OCI-LY1 (cell line): ENCODE results near the gene SLC30A4.

Source experiments
- H2AFZ ChIP-seq: fragments of 200-600 bp; sonication (generic), shearing (Covaris generic); 2 replicates; pipeline ENCODE4 v1.6.0; 2014; ENCODE audit warnings: antibody characterized with exemption, mild to moderate bottlenecking, low read length
- H3F3A ChIP-seq: fragments of 200-600 bp; sonication (generic), shearing (Covaris generic); 2 replicates; pipeline ENCODE4 v1.6.0; 2014; ENCODE audit warnings: mild to moderate bottlenecking, antibody characterized with exemption, low read length, moderate library complexity; ENCODE audit not compliant: insufficient read depth
- H3K27ac ChIP-seq: fragments of 200-600 bp; sonication (generic); 2 replicates; pipeline ENCODE4 v1.5.1; 2014; ENCODE audit warnings: low read length, mixed run types, mild to moderate bottlenecking, low read depth; ENCODE audit not compliant: poor library complexity, severe bottlenecking
- H3K27me3 ChIP-seq: fragments of 200-600 bp; sonication (generic); 2 replicates; pipeline ENCODE4 v1.6.0; 2014; ENCODE audit warnings: antibody characterized with exemption, mild to moderate bottlenecking, low read length, moderate library complexity; ENCODE audit not compliant: insufficient read depth
- H3K36me3 ChIP-seq: fragments of 200-600 bp; sonication (generic); 2 replicates; pipeline ENCODE4 v1.6.1; 2014; ENCODE audit warnings: mild to moderate bottlenecking, antibody characterized with exemption, low read length, moderate library complexity, mixed read lengths; ENCODE audit not compliant: insufficient read depth
- H3K4me1 ChIP-seq: fragments of 200-600 bp; sonication (generic); 2 replicates; pipeline ENCODE4 v1.5.1; 2014; ENCODE audit warnings: mild to moderate bottlenecking, low read length, moderate library complexity; ENCODE audit not compliant: insufficient read depth, severe bottlenecking
- H3K4me2 ChIP-seq: fragments of 200-600 bp; sonication (generic), shearing (Covaris generic); 2 replicates; pipeline ENCODE4 v1.6.1; 2014; ENCODE audit warnings: low read length
- H3K4me3 ChIP-seq: fragments of 200-600 bp; sonication (generic); 2 replicates; pipeline ENCODE4 v1.5.1; 2014; ENCODE audit warnings: low read length, low read depth, mild to moderate bottlenecking, mixed read lengths; ENCODE audit not compliant: poor library complexity, severe bottlenecking
- H3K79me2 ChIP-seq: fragments of 200-600 bp; shearing (Covaris generic); 2 replicates; pipeline ENCODE4 v1.6.1; 2016; ENCODE audit warnings: mixed run types, low read length, mixed read lengths; ENCODE audit not compliant: insufficient read depth
- H3K9ac ChIP-seq: fragments of 200-600 bp; sonication (generic), shearing (Covaris generic); 2 replicates; pipeline ENCODE4 v1.6.1; 2014; ENCODE audit warnings: mild to moderate bottlenecking, low read length, mixed read lengths
- H3K9me2 ChIP-seq: fragments of 200-600 bp; sonication (generic), shearing (Covaris generic); 2 replicates; pipeline ENCODE4 v1.6.1; 2014; ENCODE audit warnings: low read depth, mild to moderate bottlenecking, low read length, mixed read lengths
- H3K9me3 ChIP-seq: fragments of 200-600 bp; shearing (Covaris generic); 2 replicates; pipeline ENCODE4 v1.6.1; 2014; ENCODE audit warnings: low read length, mixed read lengths
- H4K20me1 ChIP-seq: fragments of 200-600 bp; sonication (generic), shearing (Covaris generic); 2 replicates; pipeline ENCODE4 v1.6.0; 2016; ENCODE audit warnings: mild to moderate bottlenecking, low read length; ENCODE audit not compliant: insufficient read depth
- EZH2 ChIP-seq: fragments of 200-600 bp; sonication (generic), shearing (Covaris generic); IDR thresholded peaks from 2 replicates; pipeline ENCODE4 v1.8.0; 2017; ENCODE audit warnings: borderline replicate concordance, mixed run types, mild to moderate bottlenecking, antibody characterized with exemption, low read length, moderate library complexity, mixed read lengths
- TF ChIP-seq, protein P1 (sequence below): fragments of 200-600 bp; sonication (generic), shearing (Covaris generic); IDR thresholded peaks from 2 replicates; pipeline ENCODE4 v1.5.1; 2017; ENCODE audit warnings: mild to moderate bottlenecking, antibody characterized with exemption, low read length, moderate library complexity, mixed read lengths

SLC30A4 gene

DNA sequence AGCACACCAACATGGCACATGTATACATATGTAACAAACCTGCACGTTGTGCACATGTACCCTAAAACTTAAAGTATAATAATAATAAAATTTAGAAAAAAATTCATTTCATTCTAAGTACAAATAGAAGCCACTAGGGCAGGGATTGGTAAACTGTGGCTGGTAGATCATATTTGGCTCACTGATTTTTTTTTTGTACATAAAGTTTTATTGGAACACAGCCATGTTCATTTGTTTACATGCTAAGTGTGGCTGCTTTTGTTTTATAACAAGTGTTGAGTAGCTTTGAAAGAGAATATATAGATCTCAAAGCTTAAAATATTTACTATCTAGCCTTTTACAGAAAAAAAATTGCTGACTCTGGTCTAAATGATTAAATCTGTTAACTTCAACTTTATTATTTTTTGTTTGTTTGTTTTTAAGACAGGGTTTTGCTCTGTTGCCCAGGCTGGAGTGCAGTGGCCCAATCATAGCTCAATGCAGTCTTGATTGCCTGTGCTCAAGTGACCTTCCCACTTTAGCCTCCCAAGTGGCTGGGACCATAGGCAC lies 32.8 kb downstream of the SLC30A4 start:
- H2AFZ ChIP-seq = no peak overlapping the region
- no peaks in the 10 kb centered on the region for H3K36me3 ChIP-seq
- H3K9me2 ChIP-seq = no peaks in the 10 kb centered on the region
- no peak overlapping the region for H3K27ac ChIP-seq
- no peaks in the 10 kb centered on the region for H3K27me3 ChIP-seq
- no peak overlapping the region for H3K9ac ChIP-seq
- no peaks in the 10 kb centered on the region for H3K9me3 ChIP-seq
- TF ChIP-seq EZH2 = no peak
- TF ChIP-seq, protein P1, sequence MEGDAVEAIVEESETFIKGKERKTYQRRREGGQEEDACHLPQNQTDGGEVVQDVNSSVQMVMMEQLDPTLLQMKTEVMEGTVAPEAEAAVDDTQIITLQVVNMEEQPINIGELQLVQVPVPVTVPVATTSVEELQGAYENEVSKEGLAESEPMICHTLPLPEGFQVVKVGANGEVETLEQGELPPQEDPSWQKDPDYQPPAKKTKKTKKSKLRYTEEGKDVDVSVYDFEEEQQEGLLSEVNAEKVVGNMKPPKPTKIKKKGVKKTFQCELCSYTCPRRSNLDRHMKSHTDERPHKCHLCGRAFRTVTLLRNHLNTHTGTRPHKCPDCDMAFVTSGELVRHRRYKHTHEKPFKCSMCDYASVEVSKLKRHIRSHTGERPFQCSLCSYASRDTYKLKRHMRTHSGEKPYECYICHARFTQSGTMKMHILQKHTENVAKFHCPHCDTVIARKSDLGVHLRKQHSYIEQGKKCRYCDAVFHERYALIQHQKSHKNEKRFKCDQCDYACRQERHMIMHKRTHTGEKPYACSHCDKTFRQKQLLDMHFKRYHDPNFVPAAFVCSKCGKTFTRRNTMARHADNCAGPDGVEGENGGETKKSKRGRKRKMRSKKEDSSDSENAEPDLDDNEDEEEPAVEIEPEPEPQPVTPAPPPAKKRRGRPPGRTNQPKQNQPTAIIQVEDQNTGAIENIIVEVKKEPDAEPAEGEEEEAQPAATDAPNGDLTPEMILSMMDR = no peak
- no peak overlapping the region for H3K4me3 ChIP-seq
- no peaks in the 10 kb centered on the region for H3K79me2 ChIP-seq
- H3K4me2 ChIP-seq = no peak overlapping the region
- H4K20me1 ChIP-seq = no peaks in the 10 kb centered on the region
- no peaks in the 10 kb centered on the region for H3K4me1 ChIP-seq
- no peaks in the 10 kb centered on the region for H3F3A ChIP-seq

DNA sequence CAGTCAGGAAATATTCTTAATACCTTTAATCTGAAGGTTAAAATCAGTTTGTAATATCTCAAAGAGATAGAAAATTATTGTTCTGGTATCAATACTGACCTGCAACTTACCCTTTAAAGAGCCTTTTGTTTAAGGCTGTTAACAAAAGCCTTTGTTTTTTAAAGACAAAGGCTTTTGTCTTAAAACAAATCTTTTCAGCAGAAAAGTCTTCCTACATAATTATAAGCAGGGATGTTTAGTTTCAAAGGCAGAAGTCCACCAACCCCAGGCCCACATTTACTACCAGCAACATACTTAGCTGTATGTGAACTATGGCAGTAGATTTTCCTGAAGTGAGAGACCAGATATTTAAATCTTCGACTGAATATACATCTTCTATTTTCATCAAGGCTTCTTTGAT lies 36.2 kb downstream of the SLC30A4 start:
- H2AFZ ChIP-seq = no peak overlapping the region
- no peaks in the 10 kb centered on the region for H3K4me1 ChIP-seq
- no peak overlapping the region for H3K27ac ChIP-seq
- no peak overlapping the region for H3K9ac ChIP-seq
- H3K4me3 ChIP-seq = no peak overlapping the region
- H4K20me1 ChIP-seq = no peaks in the 10 kb centered on the region
- TF ChIP-seq, protein P1 = no peak
- no peak for TF ChIP-seq EZH2
- no peaks in the 10 kb centered on the region for H3K9me2 ChIP-seq
- H3F3A ChIP-seq = no peaks in the 10 kb centered on the region
- H3K27me3 ChIP-seq = no peaks in the 10 kb centered on the region
- H3K79me2 ChIP-seq = no peaks in the 10 kb centered on the region
- no peaks in the 10 kb centered on the region for H3K9me3 ChIP-seq
- H3K4me2 ChIP-seq = no peak overlapping the region
- H3K36me3 ChIP-seq = no peaks in the 10 kb centered on the region

DNA sequence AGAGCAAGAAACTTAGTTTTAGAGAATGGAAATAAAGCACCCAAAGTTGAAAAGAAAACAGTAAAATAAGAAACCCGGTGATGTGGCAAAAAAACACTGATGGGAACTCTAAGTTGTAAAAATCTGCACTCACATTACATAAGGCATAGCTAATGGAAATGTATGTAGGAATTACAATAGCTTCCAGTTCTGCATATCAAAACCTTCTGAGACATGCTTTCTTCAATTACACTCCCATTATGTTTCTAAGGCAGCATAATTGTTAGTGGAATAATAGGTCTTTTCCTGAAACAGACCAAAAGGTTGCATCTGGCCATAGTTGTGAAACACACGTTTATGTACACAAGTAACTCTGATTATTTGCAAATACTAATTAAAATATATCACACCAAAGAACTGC lies 41.4 kb downstream of the SLC30A4 start:
- Histone ChIP-seq H3F3A (no peaks in the 10 kb centered on the region), H3K79me2 (no peaks in the 10 kb centered on the region), H3K27me3 (no peaks in the 10 kb centered on the region), H3K4me1 (no peaks in the 10 kb centered on the region), H3K9me3 (no peaks in the 10 kb centered on the region), H4K20me1 (no peaks in the 10 kb centered on the region), H3K9ac (no peak overlapping the region), H3K36me3 (no peaks in the 10 kb centered on the region), H3K27ac (no peak overlapping the region), H2AFZ (no peak overlapping the region), H3K4me2 (no peak overlapping the region), H3K4me3 (no peak overlapping the region), H3K9me2 (no peaks in the 10 kb centered on the region)
- TF ChIP-seq, protein P1 = no peak
